ENCODE data around the gene CRYBB3.

The CRYBB3 gene
- 0.27 to 4.5 (median 2.4) reads per million in 4 experiments for total RNA-seq

GRCh38 chr22:25199731-25200520 lies at the start of gene CRYBB3:
CRYBB3 (plus strand) TSS chr22:25199858; CDS start chr22:25201397, 1,539 bp downstream.
- DNase-seq: no peak

- DNase-seq: no peak
Measured at GRCh38 chr22:25153961-25154666, 45.5 kb upstream of the CRYBB3 start.

DNA sequence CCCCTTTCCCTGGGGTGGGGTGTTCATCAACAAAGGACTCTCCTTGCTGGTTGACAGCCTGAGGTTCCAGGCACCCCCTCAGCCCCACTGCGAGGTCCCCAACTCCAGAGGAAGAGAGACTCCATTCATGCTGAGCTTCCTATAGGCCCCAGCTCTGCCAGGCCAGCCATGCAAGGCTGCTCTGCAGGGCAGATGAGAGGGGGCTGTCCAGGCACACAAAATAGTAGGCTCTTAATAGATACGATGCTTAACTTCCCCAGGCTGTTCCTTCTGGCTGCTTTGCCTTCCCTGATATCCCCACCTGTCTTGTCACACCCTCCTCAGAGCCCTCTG lies 45.0 kb upstream of the CRYBB3 start:
- DNase-seq: no peak

DNA sequence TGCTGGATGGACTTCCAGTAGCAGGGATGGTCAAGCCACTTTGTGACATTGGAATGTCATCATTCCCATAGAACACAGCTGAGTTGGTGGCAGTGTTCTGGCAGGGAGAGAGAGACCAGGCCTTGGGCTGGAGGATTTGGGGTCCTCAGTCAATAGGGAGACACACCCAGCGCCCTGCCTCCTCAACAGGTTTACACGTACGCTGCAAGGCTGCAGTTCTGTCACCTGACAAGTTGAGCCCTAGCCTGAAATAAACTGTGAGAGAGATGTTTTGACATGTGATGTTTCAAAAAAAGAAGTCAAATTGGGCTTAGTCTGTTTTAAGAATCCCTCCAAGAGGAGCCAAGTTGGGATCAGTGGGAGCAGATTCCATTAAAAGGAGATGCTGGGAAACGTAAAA lies 42.9 kb upstream of the CRYBB3 start:
- DNase-seq: no peak

- DNase-seq: no peak
Measured at GRCh38 chr22:25159028-25159427, 40.6 kb upstream of the CRYBB3 start.

GRCh38 chr22:25160120-25160996 lies 39.3 kb upstream of the CRYBB3 start:
- no peak for DNase-seq

GRCh38 chr22:25161017-25161915 lies 38.4 kb upstream of the CRYBB3 start:
- DNase-seq: no peak

GRCh38 chr22:25161916-25162530 lies 37.6 kb upstream of the CRYBB3 start:
- DNase-seq: no peak

- no peak for DNase-seq
Measured at GRCh38 chr22:25162561-25162960, 37.1 kb upstream of the CRYBB3 start.

DNA sequence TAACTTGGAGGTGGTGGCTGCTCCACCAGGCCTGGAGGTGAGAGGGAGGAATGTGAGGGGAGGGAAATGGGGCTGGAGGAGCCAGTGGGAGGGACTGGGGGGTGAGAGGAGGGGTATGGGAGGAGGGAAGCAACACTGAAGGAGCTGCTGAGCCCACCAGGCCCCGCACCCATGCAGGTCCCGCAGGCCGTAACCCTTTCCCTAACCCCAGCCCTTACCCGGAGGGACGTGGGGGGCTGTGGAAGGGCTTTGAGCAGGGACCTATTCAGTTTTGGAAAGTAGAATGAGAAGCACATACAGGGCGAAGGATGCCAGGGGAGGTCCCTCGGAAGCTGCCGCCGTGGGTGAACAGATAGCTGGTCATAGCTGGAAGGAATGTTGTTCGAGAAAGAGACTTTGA lies 33.9 kb upstream of the CRYBB3 start:
- no peak for DNase-seq

GRCh38 chr22:25166266-25167040 lies 33.2 kb upstream of the CRYBB3 start:
- DNase-seq: no peak

DNA sequence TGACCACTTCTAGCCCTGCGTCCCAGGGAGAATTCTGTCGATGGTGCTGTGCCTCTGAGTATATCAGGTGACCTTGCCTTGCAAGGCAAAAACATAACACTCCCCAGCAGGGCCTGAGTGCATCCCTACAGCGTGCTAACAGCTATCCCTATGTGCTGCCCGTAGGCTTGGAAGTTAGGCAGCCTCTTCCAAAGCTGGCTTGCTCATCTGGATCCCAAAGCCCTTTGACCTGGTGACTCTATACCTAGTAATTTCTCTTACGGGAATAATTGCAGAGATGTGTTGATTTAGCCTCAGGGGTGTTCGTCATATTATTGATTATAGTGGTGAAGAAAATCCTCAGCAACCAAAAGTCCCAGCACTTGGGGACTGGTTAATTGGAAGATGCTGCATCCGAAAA lies 32.6 kb upstream of the CRYBB3 start:
- DNase-seq: no peak

- DNase-seq: no peak
Measured at GRCh38 chr22:25167834-25168601, 31.6 kb upstream of the CRYBB3 start.

GRCh38 chr22:25169278-25170031 lies 30.2 kb upstream of the CRYBB3 start:
- no peak for DNase-seq

DNA sequence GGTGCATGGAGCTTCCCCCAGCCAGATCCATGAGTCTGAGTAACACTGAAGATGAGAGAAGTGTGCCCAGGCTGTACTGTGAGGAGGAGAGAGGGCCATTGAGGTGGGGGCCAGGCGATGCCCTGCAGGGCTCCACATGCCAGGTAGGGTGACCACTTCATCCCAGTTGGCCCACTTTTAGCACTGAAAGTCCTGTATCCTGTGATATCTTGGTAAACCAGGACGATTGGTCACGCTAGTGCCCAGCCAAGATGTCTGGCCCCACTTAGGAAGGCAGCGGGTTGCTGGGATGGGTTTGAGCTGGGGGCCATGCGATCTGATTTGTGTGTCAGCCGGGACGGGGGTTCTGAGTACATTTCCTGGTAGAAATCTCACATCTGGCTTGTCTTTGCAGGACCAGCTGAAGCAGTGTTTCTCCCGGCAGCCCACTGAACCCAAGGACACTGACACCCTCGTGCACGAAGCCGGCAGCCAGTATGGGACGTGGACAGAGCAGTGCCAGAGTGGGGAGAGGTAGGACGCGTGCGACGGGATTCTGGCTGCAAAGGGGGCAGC lies 29.2 kb upstream of the CRYBB3 start:
- no peak for DNase-seq

- no peak for DNase-seq
Measured at GRCh38 chr22:25172153-25172552, 27.5 kb upstream of the CRYBB3 start.

DNA sequence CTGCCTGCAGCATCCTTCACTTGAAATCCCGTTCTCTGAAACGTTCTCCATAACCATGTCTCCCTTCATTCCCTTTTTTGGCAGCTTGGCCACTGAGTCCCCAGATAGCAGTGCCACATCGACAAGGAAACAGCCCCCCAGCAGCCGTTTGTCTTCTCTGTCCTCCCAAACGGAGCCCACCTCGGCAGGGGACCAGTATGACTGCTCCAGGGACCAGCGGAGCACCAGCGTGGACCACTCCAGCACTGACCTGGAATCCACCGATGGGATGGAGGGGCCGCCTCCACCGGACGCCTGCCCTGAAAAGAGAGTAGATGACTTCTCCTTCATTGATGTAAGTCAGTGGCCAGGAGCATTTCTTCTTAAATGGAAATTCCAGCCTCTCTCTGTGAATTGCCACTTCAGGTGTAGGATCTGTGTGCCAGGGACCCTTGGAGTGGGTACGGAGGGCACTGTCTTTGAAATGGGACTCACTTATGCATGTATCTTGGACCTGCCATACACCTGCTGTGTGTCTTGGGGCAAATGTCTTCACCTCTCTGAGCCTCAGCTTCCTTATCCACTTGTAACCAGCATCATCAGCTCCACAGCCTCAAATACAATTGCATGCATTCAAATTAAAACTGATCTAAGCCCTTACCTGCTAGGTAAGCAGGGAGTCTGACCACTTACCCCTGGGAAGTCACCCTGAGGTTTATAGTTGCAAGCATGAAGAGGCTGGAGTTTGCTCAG lies 25.3 kb upstream of the CRYBB3 start:
- no peak for DNase-seq

- no peak for DNase-seq
Measured at GRCh38 chr22:25174888-25175411, 24.7 kb upstream of the CRYBB3 start.
